Cardiac muscle cell (in vitro differentiated cells and primary cell): ENCODE results near the gene KRT40. TPM values are rescaled to one million over a fixed set of nuclear protein-coding genes. Genes with fewer than 3 reads are reported as not detected.

Source experiments
- DNase-seq, 2 donors: peaks; one replicate each; pipeline versions ENCODE4 v3.0.0 to v3.0.0-alpha.2; 2010 to 2017; ENCODE audit warnings: low read depth in 1 of 2, low spot score in 1 of 2
- H3K27ac ChIP-seq: fragments of 200-600 bp; sonication (generic); 2 replicates; pipeline ENCODE4 v1.5.1; 2016
- H3K27me3 ChIP-seq: fragments of 200-600 bp; sonication (generic); 2 replicates; pipeline ENCODE4 v1.6.0; 2016; ENCODE audit warnings: control low read depth
- H3K36me3 ChIP-seq: fragments of 200-600 bp; sonication (generic); 2 replicates; pipeline ENCODE4 v1.5.1; 2016; ENCODE audit warnings: control low read depth
- H3K4me1 ChIP-seq: fragments of 200-600 bp; sonication (generic); 2 replicates; pipeline ENCODE4 v1.8.1; 2017; ENCODE audit warnings: low read depth, mild to moderate bottlenecking, mixed run types
- H3K4me3 ChIP-seq: fragments of 200-600 bp; sonication (generic); 2 replicates; pipeline ENCODE4 v1.5.1; 2016; ENCODE audit warnings: mild to moderate bottlenecking
- H3K9me3 ChIP-seq: fragments of 200-600 bp; sonication (generic); 2 replicates; pipeline ENCODE4 v1.5.1; 2017; ENCODE audit warnings: low read depth, mild to moderate bottlenecking, control low read depth
- polyA plus RNA-seq: library from polyadenylated mRNA; unstranded; fragments of >200 nt; fragmentation: Nextera tagmentation; extraction: Ambion mirVana; gene quantifications from 2 replicates; pipeline ENCODE4 v1.2.1, GENCODE V29; 2016
- total RNA-seq: library from RNA; depleted of rRNA; stranded (reverse); fragments of >200 nt; gene quantifications from 2 replicates; pipeline ENCODE4 v1.2.3, GENCODE V29; 2016
- TF ChIP-seq, protein P1 (sequence below): IDR thresholded peaks from 2 replicates; pipeline ENCODE4 v1.5.1; 2012; ENCODE audit warnings: low read depth, mild to moderate bottlenecking, low read length

The KRT40 gene
- total and polyA plus RNA-seq, 2 experiments from 2014 or later, result not detected

- TF ChIP-seq, protein P1, sequence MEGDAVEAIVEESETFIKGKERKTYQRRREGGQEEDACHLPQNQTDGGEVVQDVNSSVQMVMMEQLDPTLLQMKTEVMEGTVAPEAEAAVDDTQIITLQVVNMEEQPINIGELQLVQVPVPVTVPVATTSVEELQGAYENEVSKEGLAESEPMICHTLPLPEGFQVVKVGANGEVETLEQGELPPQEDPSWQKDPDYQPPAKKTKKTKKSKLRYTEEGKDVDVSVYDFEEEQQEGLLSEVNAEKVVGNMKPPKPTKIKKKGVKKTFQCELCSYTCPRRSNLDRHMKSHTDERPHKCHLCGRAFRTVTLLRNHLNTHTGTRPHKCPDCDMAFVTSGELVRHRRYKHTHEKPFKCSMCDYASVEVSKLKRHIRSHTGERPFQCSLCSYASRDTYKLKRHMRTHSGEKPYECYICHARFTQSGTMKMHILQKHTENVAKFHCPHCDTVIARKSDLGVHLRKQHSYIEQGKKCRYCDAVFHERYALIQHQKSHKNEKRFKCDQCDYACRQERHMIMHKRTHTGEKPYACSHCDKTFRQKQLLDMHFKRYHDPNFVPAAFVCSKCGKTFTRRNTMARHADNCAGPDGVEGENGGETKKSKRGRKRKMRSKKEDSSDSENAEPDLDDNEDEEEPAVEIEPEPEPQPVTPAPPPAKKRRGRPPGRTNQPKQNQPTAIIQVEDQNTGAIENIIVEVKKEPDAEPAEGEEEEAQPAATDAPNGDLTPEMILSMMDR, result no peak
- no peak overlapping the region for H3K27ac ChIP-seq
- H3K27me3 ChIP-seq, result no peaks in the 10 kb centered on the region
- DNase-seq, result no peak
- no peaks in the 10 kb centered on the region for H3K4me1 ChIP-seq
- H3K4me3 ChIP-seq, result no peak overlapping the region
- no peaks in the 10 kb centered on the region for H3K9me3 ChIP-seq
- H3K36me3 ChIP-seq, result no peaks in the 10 kb centered on the region
Measured at GRCh38 chr17:41013181-41013580, 29.1 kb upstream of the KRT40 start.

DNA sequence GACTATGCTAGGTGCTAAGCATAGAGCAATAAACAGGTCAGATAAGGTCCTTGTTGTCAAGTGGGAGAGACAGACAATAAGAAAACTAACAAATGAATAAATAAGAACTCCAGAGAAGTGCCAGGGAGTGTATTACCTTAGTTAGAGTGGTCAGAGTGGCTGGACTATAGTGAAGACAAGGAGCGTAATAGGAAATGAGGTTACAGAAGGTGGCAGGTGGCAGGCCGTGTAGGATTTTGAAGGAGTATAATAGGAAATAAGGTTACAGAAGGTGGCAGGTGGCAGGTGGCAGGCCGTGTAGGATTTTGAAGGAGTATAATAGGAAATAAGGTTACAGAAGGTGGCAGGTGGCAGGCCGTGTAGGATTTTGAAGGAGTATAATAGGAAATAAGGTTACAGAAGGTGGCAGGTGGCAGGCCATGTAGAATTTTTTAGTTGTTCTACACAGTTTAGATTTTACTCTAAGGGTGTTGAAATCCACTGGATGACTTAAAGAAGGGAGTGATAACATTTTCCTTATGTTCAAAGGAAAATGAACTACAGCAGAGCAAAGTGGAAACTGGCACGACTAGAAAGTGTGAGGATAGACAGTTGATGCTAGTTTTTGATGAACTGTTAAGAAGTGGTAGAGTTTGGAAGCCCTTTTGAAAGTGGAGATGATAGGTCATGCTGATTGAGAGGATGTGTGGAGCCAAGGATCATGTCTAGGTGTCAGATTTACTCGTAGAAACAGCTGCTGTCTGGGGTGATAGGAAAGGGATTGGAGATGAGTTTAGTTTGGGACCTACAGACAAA, 28.4 kb upstream of the KRT40 start:
- Histone ChIP-seq H3K4me1 (no peaks in the 10 kb centered on the region), H3K36me3 (no peaks in the 10 kb centered on the region), H3K4me3 (no peak overlapping the region), H3K9me3 (no peaks in the 10 kb centered on the region), H3K27ac (no peak overlapping the region), H3K27me3 (no peaks in the 10 kb centered on the region)
- TF ChIP-seq, protein P1, result no peak
- DNase-seq, result no peak

DNA sequence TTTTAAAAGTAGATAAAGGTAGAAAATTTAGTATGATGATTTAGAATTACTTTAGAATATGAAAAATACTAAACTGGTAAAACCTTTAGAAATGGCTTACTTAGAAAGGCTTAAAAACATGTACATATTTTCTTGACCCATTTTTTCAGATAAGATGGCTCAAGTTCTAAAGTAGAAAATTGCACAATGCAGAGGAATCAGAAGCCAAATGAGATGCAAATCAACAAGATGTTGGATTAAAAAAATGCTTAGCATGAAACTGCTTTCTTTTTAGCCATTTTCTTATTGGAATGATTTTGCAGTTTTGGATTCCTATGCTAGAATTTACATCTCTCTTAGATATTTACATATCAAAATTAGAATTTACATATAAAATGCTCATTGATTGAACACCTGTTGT, 26.3 kb upstream of the KRT40 start:
- TF ChIP-seq, protein P1, result no peak
- H3K4me1 ChIP-seq, result no peaks in the 10 kb centered on the region
- no peak for DNase-seq
- H3K4me3 ChIP-seq, result no peak overlapping the region
- no peaks in the 10 kb centered on the region for H3K36me3 ChIP-seq
- H3K27ac ChIP-seq, result no peak overlapping the region
- no peaks in the 10 kb centered on the region for H3K9me3 ChIP-seq
- H3K27me3 ChIP-seq, result no peaks in the 10 kb centered on the region

DNA sequence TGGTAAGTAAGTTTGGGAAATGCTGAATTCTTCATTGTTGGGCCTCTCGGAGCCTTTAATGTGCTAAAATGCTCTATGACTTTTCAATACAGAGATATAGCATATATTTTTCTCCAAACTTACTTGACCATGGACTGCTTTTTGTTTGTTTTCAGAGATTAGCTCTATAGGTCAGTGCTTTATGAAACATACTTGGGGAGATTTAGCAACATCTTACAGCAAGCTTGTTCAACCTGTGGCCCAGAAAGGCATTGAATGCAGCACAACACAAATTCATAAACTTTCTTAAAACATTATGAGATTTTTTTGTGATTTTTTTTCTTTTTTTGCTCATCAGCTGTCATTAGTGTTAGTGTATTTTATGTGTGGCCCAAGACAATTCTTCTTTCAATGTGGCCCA, 25.8 kb upstream of the KRT40 start:
- Histone ChIP-seq H3K27ac (no peak overlapping the region), H3K36me3 (no peaks in the 10 kb centered on the region), H3K27me3 (no peaks in the 10 kb centered on the region), H3K4me3 (no peak overlapping the region), H3K4me1 (no peaks in the 10 kb centered on the region), H3K9me3 (no peaks in the 10 kb centered on the region)
- TF ChIP-seq, protein P1, result no peak
- no peak for DNase-seq

GRCh38 chr17:41009301-41009760, 25.2 kb upstream of the KRT40 start:
- Histone ChIP-seq H3K36me3 (no peaks in the 10 kb centered on the region), H3K9me3 (no peaks in the 10 kb centered on the region), H3K27me3 (no peaks in the 10 kb centered on the region), H3K4me3 (no peak overlapping the region), H3K4me1 (no peaks in the 10 kb centered on the region), H3K27ac (no peak overlapping the region)
- DNase-seq, result no peak
- TF ChIP-seq, protein P1, result no peak
